Body of pancreas (tissue), 4 donors: ENCODE data around the gene FIGN. TPM values are rescaled to one million over a fixed set of nuclear protein-coding genes. Genes with fewer than 3 reads are reported as not detected.

Source experiments
- ATAC-seq: fragments of 150-250 bp; one replicate; pipeline ENCODE4 v1.9.1; 2016
- DNase-seq, 4 donors: peaks; one replicate each; pipeline ENCODE4 v3.0.0-alpha.2; 2019
- H3K27ac ChIP-seq, 4 donors: fragments of 200-600 bp; sonication (generic); 1 replicate in 3 of 4; 2 replicates in 1 of 4; pipeline versions ENCODE4 v1.5.1 to v1.6.1; 2016 to 2019; ENCODE audit warnings: mild to moderate bottlenecking in 1 of 4, mixed read lengths in 1 of 4, moderate library complexity in 1 of 4
- H3K27me3 ChIP-seq, 2 donors: fragments of 200-600 bp; sonication (generic); one replicate each; pipeline ENCODE4 v1.6.0; 2016; ENCODE audit warnings: mild to moderate bottlenecking in 1 of 2
- H3K36me3 ChIP-seq, 2 donors: fragments of 200-600 bp; sonication (generic); replicated peaks in 1 of 2; 2 replicates each; pipeline ENCODE4 v1.5.1; 2016; ENCODE audit warnings: low read depth in 2 of 2; ENCODE audit not compliant: insufficient read depth in 1 of 2
- H3K4me1 ChIP-seq: fragments of 200-600 bp; sonication (generic); one replicate; pipeline ENCODE4 v1.6.0; 2016
- H3K4me3 ChIP-seq, 2 donors: fragments of 200-600 bp; sonication (generic); 1 replicate in 1 of 2; 2 replicates in 1 of 2; pipeline ENCODE4 v1.5.1; 2016 to 2019
- H3K9me3 ChIP-seq, 3 donors: fragments of 200-600 bp; sonication (generic); 1 replicate in 2 of 3; 2 replicates in 1 of 3; pipeline ENCODE4 v1.5.1; 2016
- POLR2A ChIP-seq, 3 donors: fragments of 450-650 bp; IDR thresholded peaks; one replicate each; pipeline ENCODE4 v1.6.1; 2016; ENCODE audit warnings: antibody characterized with exemption in 3 of 3, mild to moderate bottlenecking in 2 of 3
- WGBS, 2 donors: methylation state at CpG; one replicate each; pipeline ENCODE4 v1.1.5; 2017; 5-methylcytosine and 5-hydroxymethylcytosine counted together
- intact Hi-C: fragments of 100-400 bp; cut with DNase I; formaldehyde crosslinking; loops from one replicate; pipeline ENCODE4 v1.15.1; 2023
- total RNA-seq, 2 donors: library from RNA; depleted of rRNA; stranded (reverse); fragments of >200 nt; gene quantifications; one replicate each; pipeline ENCODE4 v1.1.0, GENCODE V29; 2016
- TF ChIP-seq, protein P1 (sequence below), 7 experiments: fragments of 450-650 bp in 4 of 7; fragments of 200-600 bp in 3 of 7; sonication (generic) in 3 of 7; IDR thresholded peaks; one replicate each; pipeline ENCODE4 v1.5.1; 2016 to 2019; ENCODE audit warnings: antibody characterized with exemption in 7 of 7

Gene FIGN
- total RNA-seq, 2 donors from 2014 or later, result 3.4 to 4.0 TPM

DNA sequence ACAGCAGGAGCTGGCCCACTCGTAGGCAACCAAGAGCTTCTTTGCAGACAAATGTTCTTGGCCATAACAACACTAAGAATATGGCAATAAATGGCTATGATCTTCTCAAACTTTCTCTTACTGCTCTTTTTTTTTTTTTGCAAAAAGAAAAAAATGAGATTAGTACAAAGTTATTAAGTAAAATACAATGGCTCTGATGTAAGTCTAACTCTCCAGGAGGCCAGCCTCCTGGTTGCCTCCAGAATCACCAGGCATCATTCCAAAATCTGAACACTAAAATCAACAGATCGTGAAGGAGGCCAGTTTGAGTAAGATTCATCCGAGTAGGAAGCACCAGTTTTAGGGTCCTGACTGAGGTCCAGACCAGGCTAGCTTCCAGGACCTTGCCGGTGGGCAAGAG, 20.8 kb upstream of the FIGN start:
- Histone ChIP-seq H3K27me3 (no peaks in the 10 kb centered on the region), H3K36me3 (no peaks in the 10 kb centered on the region), H3K4me1 (no peaks in the 10 kb centered on the region), H3K27ac (no peak overlapping the region), H3K9me3 (no peaks in the 10 kb centered on the region), H3K4me3 (no peak overlapping the region)
- TF ChIP-seq, protein P1, sequence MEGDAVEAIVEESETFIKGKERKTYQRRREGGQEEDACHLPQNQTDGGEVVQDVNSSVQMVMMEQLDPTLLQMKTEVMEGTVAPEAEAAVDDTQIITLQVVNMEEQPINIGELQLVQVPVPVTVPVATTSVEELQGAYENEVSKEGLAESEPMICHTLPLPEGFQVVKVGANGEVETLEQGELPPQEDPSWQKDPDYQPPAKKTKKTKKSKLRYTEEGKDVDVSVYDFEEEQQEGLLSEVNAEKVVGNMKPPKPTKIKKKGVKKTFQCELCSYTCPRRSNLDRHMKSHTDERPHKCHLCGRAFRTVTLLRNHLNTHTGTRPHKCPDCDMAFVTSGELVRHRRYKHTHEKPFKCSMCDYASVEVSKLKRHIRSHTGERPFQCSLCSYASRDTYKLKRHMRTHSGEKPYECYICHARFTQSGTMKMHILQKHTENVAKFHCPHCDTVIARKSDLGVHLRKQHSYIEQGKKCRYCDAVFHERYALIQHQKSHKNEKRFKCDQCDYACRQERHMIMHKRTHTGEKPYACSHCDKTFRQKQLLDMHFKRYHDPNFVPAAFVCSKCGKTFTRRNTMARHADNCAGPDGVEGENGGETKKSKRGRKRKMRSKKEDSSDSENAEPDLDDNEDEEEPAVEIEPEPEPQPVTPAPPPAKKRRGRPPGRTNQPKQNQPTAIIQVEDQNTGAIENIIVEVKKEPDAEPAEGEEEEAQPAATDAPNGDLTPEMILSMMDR (IDR thresholded peaks at IDR 0.05), result no peak
- no peak for TF ChIP-seq POLR2A (IDR thresholded peaks at IDR 0.05)
- DNase-seq (no peak), ATAC-seq (no peak)
- intact Hi-C loops, result no loop called here
- WGBS, 2 donors, result 59 to 61% methylated on average over 4 of the region's 4 CpGs

DNA sequence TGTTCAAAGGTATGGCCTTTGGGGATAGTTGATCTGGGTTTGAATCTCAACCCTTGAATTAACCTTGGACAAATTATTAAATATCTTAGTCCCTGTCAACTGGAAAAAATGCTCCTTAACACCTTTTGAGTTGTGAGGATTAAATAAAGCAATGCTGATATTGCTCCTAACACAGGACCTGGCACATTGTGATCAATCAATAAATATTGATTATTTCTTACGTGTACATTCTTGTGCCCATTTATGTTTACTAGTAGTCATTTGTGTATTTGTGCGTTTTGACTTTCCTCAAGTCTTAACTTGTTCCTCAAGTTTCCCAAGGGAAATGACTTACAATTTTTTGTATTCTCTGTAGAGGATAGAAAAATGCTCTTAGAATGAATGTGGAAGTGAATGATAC, 19.6 kb upstream of the FIGN start:
- intact Hi-C loops, result no loop called here

DNA sequence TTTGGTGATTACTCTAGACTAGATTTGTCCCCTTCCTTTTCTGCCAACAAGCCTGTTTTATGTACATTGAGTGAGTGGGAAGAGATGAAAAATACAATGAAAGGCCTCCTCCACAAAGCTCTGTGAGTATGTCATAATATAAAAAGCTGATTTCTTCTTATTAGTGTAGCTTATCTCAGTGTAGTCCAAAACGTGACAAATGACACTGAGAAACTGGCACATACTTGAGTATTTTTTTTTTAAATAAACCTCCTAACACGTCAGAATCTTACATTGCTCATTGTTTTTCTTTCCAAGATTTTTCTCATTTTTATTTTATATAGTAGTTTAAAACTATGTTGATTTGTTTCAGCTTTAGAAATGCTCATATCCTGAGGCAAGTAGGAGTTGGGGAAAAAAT, 17.9 kb upstream of the FIGN start:
- H3K9me3 ChIP-seq, result no peaks in the 10 kb centered on the region
- intact Hi-C loops, result no loop called here
- H3K36me3 ChIP-seq, result no peaks in the 10 kb centered on the region
- WGBS, 2 donors, result 6 to 17% methylated on average over 2 of the region's 2 CpGs
- no peak overlapping the region for H3K4me3 ChIP-seq
- ATAC-seq, result no peak
- no peaks in the 10 kb centered on the region for H3K27me3 ChIP-seq
- DNase-seq, result no peak
- no peak overlapping the region for H3K27ac ChIP-seq
- no peaks in the 10 kb centered on the region for H3K4me1 ChIP-seq
- no peak for TF ChIP-seq POLR2A (IDR thresholded peaks at IDR 0.05)
- TF ChIP-seq, protein P1 (IDR thresholded peaks at IDR 0.05), result no peak

More for the DNA sequence above, 19.6 kb upstream of the FIGN start:
- WGBS, 2 donors, result 19 to 32% methylated on average over 2 of the region's 2 CpGs
- no peak overlapping the region for H3K27ac ChIP-seq
- ATAC-seq (no peak), DNase-seq (no peak)
- no peak for TF ChIP-seq POLR2A (IDR thresholded peaks at IDR 0.05)
- TF ChIP-seq, protein P1 (IDR thresholded peaks at IDR 0.05), result no peak
- no peaks in the 10 kb centered on the region for H3K4me1 ChIP-seq
- H3K9me3 ChIP-seq, result no peaks in the 10 kb centered on the region
- no peak overlapping the region for H3K4me3 ChIP-seq
- no peaks in the 10 kb centered on the region for H3K36me3 ChIP-seq
- no peaks in the 10 kb centered on the region for H3K27me3 ChIP-seq

DNA sequence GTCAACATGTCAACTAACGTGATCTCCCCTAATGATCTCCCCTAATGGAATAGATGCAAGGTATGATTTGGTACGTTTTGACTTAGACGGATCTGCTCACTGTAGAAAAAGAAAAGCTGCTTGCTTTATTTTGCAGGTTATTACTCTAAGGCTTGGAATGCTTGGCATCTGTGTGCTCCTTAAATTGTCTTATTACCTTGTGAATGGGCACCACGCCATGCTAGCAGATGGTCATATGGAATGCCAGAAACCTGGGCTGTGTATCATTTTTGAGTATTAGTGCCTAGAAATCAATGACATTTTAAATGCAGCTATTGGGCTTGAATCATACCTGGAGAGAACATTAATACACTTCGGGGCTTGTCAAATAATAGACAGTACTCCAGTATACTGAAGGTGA, 16.5 kb upstream of the FIGN start:
- Histone ChIP-seq H3K36me3 (no peaks in the 10 kb centered on the region), H3K9me3 (no peaks in the 10 kb centered on the region), H3K27ac (no peak overlapping the region), H3K4me3 (no peak overlapping the region), H3K27me3 (no peaks in the 10 kb centered on the region), H3K4me1 (no peaks in the 10 kb centered on the region)
- DNase-seq (no peak), ATAC-seq (no peak)
- 81 to 82% methylated on average over 5 of the region's 5 CpGs for WGBS, 2 donors
- TF ChIP-seq, protein P1 (IDR thresholded peaks at IDR 0.05), result no peak
- TF ChIP-seq POLR2A (IDR thresholded peaks at IDR 0.05), result no peak
- intact Hi-C loops, result no loop called here

DNA sequence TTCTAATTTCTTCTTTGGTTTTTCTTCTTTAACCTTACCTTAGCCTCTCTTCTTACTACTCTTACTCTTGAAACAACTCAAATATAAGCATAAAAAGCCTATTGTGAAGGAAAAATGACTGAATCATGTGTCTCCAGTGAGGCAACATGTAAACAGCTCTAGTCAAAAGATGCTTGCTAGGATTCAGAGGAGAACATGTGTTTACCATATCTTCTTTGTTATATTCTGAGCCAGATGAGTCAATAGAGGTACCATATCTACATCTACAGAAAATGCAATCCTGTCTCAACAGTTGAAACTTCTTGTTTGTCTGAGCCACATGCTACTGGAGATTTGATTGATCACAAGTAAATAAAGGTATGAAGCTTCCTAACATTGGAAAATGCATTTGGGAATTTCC, 15.9 kb upstream of the FIGN start:
- no peak for ATAC-seq
- H3K4me1 ChIP-seq, result no peaks in the 10 kb centered on the region
- TF ChIP-seq, protein P1 (IDR thresholded peaks at IDR 0.05), result no peak
- no peak for TF ChIP-seq POLR2A (IDR thresholded peaks at IDR 0.05)
- no peak overlapping the region for H3K27ac ChIP-seq
- no peaks in the 10 kb centered on the region for H3K27me3 ChIP-seq
- intact Hi-C loops, result no loop called here
- H3K36me3 ChIP-seq, result no peaks in the 10 kb centered on the region
- H3K9me3 ChIP-seq, result no peaks in the 10 kb centered on the region
- H3K4me3 ChIP-seq, result no peak overlapping the region
- no peak for DNase-seq
